Transverse colon (tissue), 3 donors: Measurements from ENCODE around the gene GRB2.

Experiments used
- CTCF ChIP-seq, 5 experiments: fragments of 200-600 bp in 3 of 5; fragments of 450-650 bp in 2 of 5; sonication (generic) in 3 of 5; IDR thresholded peaks; 1 replicate in 2 of 5; 2 replicates in 3 of 5; pipeline ENCODE4 v1.5.1; 2016 to 2017; ENCODE audit warnings: antibody characterized with exemption in 5 of 5, inconsistent platforms in 3 of 5, mild to moderate bottlenecking in 2 of 5, moderate library complexity in 1 of 5
- EP300 ChIP-seq: sonication (generic); formaldehyde crosslinking; IDR thresholded peaks from one replicate; pipeline ENCODE4 v1.6.1; 2017; ENCODE audit warnings: antibody characterized with exemption, low read depth
- POLR2A ChIP-seq: fragments of 450-650 bp; IDR thresholded peaks from one replicate; pipeline ENCODE4 v1.6.1; 2016; ENCODE audit warnings: antibody characterized with exemption, mild to moderate bottlenecking, moderate library complexity

GRCh38 chr17:75433218-75433783 is 27.8 kb upstream of the GRB2 start:
- no peak for TF ChIP-seq EP300
- no peak for TF ChIP-seq CTCF (IDR thresholded peaks at IDR 0.05)
- no peak for TF ChIP-seq POLR2A
